Embryonic facial prominence (tissue), 1 donor: ENCODE results near the gene LHFPL6.

Source experiments
- DNase-seq: peaks from one replicate; pipeline ENCODE4 v3.0.0-alpha.2; 2016; ENCODE audit errors: extremely low spot score

LHFPL6 gene

DNA sequence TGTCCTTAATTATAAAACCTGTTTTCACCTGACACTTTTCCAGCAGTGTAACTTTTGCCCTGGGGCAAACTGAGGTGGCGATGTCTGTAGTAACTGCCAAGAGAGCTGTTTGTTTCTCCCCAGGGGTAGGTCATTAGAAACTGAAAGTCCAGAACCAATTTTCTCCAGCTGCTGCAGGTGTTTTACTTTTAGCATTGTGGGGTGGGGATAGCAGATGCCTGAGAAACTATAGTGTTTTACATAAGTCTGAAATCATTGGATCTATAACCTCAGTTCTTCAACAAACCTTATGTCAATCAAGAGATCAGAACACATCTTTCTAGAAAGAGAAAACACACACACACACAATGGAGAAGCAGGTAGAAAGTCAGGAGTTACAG is 92.7 kb downstream of the LHFPL6 start:
- DNase-seq, result no peak

DNA sequence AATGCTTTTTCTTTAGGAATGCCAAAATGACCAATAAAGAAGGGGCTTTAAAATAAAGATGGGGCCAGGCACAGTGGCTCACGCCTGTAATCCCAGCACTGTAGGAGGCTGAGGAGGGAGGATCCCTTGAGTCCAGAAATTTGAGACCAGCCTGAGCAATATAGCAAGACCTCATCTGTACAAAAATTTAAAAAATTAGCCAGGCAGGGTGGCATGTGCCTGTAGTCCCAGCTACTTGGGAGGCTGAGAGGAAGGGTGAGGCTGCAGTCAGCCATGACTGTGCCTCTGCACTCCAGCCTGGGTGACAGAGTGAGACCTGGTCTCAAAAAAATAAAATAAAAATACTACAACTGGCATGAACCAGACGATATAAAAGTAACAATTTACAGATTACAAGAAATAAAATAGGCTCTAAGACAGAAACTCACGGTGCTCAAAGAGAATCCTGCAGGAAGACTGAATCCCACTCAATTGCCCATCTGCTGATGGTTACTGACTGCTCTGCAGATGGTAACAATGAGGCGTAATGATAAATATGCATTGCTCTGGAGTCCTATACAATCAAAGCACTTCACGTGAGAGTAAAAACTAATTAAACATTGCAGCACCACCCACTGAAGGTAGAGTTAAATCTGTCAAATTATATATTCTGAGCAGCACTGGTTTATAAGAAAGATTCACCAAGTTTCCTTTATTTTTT is 93.2 kb downstream of the LHFPL6 start:
- no peak for DNase-seq

DNA sequence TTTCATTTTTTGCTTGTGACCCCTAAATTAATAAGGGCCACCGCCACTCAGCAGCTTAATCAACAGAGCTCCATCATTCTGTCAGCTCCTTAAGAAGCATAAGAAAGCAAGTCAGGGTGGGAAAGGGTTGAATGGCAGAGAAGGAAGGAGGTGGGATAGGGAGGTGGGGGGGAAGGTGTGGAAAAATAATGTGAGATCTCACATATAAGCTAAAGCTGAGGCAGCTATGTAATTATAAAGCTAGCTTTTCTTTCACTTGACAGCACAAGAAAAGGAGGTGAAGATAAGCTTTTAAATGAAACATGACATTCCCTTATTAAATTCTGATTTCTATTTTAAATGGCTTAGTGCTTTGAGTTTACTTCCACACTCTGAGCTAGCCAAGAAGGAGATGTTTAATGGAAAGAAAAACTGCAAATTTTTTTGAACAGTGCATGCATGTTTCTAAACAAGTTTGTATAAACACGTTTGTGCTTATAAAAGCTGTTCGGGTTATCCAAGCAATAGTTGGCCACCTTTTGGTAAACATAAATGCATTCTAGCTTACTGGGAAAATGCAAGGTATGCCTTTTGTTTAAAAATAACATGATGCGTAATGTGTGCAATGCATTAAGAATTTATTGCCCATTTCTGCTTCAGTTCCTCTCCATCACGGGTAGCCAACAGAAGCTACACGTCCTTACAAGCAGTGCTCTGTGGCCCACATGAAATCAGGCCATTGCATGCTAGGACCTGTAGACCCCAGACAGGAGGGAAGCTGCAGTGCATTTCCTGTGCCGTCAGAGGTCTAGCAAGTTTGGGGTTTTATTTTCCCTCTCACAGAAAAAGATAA is 96.2 kb downstream of the LHFPL6 start:
- no peak for DNase-seq

DNA sequence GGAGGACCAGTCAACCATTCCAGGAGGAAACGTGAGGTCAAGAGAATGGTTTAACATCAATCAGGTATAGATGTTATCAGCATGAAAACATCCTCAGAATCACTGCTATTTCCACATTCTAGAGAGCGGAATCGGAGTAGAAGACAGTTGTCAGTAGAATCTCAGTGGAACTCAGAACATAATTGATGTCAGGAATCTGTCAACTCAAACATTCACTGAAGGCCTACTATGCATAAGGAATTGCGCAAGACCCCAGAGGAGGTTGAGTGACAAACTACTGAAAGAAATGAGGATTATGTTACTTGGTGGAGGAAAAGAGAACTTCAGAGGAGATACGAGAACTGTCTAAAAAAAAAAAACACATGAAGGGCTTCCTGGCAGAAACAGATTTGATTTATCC is 97.8 kb downstream of the LHFPL6 start:
- no peak for DNase-seq

DNA sequence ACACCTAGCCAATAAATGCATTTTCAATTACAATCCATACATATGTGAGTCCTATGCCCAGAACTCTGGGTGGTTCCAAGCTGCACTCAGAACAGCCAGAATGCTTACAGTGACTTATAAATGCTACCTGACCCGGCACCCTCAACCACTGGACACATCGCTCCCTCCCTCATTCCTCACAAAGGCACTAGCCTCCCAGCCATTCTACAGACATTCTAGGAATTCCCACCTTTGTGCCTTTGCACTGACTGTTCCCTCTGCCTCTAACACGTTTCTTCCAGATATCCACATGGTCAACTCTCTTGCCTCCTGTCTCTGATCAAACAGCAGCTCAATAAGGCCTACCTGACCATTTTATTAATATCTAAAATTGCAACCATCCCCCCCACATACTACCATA is 99.9 kb downstream of the LHFPL6 start:
- no peak for DNase-seq

DNA sequence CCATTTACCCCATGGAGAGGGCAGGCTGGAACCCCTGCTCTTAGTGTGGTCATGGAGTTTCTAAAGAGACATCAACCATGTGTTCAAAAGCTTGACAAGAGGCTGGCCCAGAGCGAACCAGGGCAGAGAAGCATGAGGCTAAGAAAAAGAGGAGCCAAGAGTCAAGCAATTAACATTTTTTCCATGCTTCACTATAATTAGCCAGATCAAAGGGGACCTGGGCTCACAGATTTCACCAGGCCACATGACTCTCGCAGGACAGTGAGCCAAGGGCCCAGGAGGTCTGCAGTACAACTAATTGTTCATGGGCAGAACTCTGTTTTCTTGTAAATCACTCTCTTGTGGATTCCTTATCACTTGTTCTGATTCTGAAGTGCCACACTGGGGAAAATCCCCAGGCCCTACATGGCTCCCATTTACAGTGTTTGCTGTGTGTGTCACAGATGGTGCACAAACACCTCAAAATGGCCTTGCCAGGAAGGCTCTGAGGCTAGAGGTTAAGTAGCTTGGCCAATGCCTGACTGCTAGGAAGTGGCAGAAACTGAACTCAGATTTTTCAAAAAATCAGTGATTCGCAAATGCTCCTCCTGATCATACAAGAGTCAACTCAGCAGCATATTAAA is 101.2 kb downstream of the LHFPL6 start:
- no peak for DNase-seq

DNA sequence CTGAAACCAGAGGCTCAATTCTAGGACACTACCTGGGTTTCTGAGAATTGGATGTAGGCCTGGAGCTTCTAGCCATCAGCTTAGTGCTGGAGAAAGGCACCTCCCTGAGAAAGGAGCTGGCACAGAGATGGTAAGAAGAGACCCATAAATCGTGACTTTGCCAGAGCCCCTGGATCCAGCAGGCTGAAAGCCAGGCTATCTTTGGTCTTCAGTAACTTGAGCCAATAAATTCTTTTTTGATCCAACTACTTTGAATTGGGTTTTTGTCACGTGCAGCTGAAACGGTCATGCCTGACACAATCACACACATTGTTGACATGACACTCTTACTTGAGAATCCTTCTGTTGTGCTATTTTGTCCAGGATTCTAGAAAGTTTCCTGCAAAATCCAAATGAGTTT is 103.4 kb downstream of the LHFPL6 start:
- no peak for DNase-seq

DNA sequence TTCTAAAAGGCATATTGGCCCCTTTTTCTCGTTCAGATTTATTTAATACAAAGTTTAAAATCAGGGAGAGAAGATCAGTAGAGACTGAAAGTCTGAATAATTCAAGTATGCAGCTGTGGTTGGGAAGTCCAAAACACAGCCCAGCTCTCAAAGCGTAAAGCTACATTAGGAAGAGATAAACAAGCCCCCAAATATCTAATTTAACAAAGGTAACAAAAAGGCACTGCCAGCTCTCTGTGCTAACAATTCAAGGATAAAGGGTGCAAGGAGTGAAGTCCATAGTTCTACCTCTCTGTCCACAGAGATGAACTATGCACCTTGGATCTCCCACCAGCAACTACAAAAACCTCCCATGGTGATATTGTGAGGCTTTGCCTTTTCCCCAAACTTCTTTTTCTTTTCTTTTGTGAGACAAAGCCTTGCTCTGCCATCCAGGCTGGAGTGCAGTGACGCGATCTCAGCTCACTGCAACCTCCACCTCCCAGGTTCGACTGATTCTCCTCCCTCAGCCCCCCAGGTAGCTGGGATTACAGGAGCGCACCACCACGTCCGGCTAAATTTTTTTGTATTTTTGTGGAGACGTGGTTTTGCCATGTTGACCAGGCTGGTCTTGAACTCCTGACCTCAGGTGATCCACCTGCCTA is 104.4 kb downstream of the LHFPL6 start:
- no peak for DNase-seq

DNA sequence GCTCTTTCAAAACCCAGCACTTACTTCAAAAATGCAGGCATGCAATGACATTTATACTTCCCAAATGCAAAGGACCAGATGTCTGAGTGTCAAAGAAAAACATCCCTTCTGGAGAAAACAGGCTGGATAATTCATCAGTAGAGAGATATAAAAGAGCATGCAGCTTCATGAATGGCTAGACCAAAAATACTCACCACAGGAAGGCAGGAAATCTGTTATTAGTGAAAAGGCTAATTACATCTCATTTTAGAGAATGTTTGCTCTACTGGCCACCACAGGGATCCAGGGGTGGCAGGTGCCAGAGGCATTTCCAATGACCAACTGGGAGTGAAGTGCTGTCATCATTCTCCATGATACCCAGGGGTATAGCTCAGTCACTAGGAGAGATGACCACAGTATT is 106.5 kb downstream of the LHFPL6 start:
- DNase-seq, result no peak

DNA sequence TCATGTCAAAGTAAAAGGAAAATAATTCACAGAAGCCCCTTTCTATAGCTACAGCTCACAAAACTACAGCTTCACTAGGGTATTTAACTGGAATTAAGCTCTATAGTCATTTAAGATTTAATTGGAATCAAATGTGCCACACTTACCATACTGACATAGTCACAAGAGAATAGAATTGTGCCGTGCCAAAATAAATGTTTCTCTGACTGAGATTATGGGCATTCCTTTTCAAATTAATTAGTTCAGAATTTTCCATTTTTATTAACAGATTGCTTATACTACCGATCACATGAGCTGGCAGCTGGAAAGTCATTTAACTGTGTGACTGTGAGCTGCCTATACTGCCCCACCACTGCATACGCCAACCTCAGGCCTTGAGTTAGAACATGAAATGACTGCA is 108.4 kb downstream of the LHFPL6 start:
- DNase-seq, result no peak

DNA sequence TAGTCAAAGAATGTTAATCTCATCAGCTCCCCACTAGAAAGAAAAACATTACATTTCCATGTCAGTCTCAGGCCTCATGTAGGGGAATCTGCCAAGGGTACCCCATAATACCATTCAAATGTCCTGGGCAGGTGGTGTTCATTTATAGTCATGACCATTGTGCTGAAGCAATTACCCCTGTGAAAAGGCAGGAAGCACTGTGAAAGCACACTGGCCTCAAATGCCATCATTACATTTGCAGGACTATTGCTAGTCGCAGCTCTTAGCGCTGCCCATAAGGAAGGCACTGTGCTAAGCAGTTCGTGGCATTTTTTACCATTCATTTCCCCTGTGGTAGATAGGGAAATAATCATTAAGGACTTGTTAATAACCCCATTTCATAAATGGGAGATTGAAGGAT is 109.0 kb downstream of the LHFPL6 start:
- DNase-seq, result no peak

DNA sequence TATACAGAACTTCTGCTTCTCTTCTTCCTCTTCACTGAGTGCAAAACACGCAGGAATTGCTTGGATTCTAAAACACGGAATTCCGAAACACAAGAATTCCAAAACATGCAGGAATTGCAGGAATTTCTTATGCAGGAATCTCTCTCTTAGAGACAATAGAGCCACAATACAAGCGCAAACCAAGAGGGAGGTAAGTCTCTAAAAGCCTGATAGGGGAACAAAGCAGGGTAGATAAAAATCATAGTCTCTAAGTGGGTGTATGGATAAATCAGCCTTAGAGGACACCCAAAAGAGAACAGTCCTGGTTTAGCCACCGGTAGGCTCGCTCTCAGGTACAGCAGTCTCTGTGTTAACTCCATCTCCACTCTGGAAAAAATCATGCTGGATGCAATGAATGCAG is 112.9 kb downstream of the LHFPL6 start:
- no peak for DNase-seq

DNA sequence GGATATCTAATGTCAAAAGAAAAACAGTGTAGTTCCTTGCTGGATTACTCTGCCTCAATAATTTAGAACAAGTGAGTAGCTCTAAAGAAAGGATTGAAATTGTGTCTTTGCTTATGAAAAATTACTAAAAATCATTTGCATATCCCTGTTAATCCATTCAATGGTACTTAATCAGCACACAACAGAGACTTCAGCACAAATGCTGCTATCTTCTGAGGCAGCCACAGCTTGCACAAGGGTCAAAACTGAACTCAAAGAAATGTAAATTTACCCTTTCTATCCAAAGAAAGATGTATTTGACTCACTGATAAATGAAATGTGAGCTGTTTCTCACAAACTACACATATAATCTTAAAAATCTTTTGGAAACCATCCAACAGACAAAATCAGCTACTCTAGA is 116.2 kb downstream of the LHFPL6 start:
- DNase-seq, result no peak

DNA sequence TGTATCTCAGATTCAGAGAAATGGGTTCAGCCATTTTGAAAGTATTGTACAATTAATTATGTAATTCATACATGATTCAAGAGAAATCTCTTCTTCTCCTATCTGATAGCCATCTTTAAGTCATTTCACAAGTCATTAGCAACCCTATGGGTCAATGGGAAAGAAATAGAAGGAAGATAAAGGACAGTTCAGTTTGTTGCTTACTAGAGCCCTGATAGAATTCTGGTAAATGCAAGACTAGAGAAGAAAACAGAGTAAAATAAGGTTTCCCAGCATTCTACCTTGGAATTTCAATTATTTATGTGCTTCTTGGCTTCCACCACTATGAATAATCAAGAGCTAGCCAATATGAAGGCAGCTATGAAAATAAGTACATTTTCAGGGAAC is 117.7 kb downstream of the LHFPL6 start:
- DNase-seq, result no peak

DNA sequence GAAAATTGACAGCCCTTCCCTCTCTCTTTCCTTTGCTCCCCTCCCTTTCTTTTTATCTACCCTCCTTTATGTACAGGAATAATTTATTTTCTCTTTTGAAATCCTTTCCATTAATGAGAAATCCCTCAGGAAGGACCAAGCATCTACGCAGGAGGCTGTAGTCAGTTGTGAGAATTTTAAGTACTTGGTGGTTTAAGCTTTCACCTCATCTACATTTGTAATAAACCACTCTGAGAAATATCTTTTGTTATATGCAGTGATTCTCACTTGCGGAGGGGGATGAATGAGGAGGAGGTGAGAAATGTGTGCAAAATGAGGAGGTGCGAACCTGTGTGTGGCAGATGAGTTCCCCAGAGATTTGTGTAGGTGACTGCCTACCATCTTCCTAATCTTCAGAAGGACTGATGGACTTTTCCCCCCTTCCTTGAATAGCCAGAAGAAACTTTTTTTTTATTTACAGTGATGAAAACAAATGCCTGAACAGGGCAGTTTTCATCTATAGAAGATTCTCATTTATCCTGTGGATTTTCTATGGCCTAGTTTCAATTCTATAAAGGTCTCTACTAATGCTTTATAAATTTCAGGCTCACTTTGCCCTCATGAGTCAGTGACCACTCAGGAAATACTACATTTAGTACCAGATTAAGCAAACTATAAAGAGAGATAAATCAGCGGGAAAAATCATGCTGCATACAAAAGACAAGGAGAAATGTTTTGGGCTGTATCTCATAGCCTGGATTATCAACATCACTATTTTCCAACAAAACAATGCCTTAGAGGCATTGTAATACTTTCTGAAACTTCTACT is 118.3 kb downstream of the LHFPL6 start:
- no peak for DNase-seq

DNA sequence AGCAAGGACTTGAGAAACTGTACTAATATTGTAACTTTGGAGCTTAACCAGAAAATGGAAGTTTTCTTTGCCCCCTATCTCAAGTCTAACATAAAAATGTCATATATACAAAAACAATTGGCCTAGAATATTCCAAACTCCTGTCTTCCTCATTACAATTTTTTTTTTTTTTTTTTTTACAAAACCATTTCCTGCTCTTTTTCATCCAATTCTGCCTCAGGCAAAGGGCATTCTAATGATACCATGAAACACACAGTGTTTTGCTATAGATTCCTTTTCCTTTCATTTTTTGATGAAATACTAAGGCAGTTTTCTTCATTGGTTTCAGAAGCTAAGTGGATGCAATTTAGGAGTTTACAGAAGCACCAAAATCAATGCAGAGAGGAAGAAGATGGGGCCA is 119.7 kb downstream of the LHFPL6 start:
- DNase-seq, result no peak

DNA sequence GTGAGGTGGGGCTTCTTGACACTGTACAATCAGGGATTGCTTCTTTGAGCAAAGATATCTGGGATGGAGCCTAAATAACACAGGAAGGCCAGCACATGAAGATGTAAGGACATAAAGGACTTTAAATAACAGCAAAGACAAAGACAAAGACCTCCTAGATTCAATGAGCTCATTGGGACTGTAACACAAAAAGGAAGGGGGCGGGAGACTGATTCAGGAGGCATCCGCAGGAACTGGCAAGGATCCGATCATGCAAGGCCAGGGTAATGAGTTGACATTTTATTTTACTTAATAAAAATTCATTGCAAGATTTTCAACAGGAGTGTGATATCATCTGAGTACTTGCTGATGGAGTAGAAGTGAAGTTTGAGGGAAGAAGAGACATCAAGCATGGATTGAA is 121.5 kb downstream of the LHFPL6 start:
- DNase-seq, result no peak

DNA sequence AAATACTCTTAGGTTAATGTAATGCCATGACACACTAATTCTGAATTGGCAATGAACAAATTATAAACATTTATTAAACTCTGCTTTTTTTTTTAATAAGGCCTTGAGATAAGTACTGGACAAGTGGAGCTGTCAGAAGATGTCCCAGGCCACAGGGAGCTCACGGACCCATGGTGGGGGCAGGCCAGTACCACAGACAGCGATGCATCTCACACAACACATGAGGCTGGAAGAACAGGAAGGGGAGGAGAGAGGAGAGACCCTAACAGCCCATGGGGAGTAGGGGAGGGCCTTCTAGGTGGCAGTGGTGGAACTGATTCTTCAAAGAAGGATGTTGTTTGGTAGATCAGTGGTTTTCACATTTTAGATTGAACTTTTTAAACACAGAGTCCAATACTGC is 128.4 kb downstream of the LHFPL6 start:
- DNase-seq, result no peak

DNA sequence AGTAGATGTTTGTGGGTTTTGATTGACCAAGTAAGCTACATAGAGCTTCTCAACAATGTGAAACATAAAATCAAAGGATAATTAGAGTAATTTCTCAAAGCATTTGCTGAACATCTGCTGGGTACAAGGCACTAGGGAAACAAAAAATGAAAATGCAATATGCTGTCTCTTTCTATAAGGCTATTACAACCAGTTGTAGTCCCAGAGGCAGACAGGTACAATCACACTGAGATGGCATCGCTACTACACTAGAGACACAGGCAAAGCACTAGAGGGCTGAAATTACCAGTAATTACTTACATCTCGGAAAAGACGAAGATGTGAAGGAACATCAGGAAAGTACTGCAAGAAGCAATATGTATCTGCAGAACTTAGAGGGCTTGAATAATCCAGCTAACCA is 133.3 kb downstream of the LHFPL6 start:
- no peak for DNase-seq

DNA sequence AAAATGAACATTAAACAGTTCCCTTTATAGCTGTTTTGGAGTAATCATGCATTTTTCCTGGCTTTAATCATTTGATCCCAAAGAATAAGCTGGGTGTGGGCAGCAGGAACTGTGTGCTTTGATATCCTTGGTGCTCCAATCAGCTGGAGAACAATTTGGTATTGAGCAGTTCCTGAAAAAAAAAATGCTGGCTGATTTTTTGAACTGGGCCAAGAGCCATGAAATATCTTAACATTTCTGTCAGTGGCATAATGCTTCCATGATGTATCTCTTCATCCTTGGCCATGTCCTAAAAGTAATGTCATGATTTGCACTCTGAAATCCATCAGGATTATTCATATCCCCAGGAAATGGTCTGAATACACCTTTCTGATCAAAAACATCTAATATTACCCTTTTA is 134.7 kb downstream of the LHFPL6 start:
- no peak for DNase-seq

DNA sequence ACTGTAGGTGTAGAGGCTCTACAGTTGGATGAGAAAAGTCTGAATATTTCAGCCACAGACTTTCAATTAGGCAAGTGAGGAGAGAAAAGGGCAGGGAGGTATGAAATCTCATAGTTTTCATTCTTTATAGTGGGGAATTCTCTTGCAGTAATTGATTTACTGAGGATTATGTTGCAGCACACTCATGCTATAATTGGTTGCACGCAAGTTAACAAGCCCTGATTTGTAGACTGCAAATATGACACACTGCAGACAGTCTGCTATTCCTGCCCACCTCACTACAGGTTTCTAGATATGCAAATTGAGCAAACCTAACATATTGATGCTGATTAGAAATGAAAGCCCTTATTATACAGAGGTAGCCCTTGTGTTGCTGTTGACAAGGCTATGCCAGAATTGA is 139.4 kb downstream of the LHFPL6 start:
- no peak for DNase-seq

DNA sequence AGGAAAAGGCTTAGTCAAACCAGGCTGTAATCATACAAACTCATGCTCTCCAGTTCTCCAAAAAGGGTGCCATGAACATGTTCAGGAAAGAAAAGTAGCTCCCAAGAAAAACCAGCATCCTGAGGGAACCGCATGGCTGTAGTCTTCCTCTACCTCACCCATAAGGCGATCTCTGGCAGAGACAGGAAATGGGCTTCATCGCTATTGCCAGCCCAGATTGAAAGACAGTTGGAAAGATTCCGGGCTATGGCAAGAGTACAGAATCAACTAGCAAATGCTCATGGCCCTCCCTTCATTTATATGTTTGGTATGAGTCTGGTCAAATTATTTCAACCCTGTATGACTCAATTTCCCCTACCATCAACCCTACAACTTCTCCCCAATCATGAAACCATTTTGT is 140.1 kb downstream of the LHFPL6 start:
- no peak for DNase-seq
